Activated naive CD4-positive, alpha-beta T cell treated with anti-CD3 and anti-CD28 coated beads, Interleukin-2, amount 10 ng/mL, durations not matched to agents 7 days and 5 days (primary cell): ENCODE measurements around the gene FN3K.
A peak's percentile ranks its signal among the peaks of the same experiment; 100 is the strongest.
"Not testable (repeated sequence)": the region's sequence is repeated elsewhere in the genome, so short reads cannot be mapped to it uniquely, and the experiment has no call there.

Source experiments
- CTCF ChIA-PET: fragments of 350-600 bp; sonication (Branson Sonifier 250); formaldehyde crosslinking; loops from one replicate; lab custom pipeline; 2021; ENCODE audit warnings: antibody characterized with exemption; lab: Charles Lee
- DNase-seq: peaks from one replicate; pipeline ENCODE4 v3.0.0-alpha.2; 2020
- H3K27ac Mint-ChIP-seq: one replicate; pipeline ENCODE4 v1.8.0; 2021; ENCODE audit warnings: mild to moderate bottlenecking, moderate library complexity, mixed read lengths
- H3K27me3 Mint-ChIP-seq: one replicate; pipeline ENCODE4 v1.8.0; 2021; ENCODE audit warnings: mild to moderate bottlenecking, mixed read lengths
- H3K36me3 Mint-ChIP-seq: one replicate; pipeline ENCODE4 v1.8.0; 2021; ENCODE audit warnings: mixed read lengths
- H3K4me1 Mint-ChIP-seq: one replicate; pipeline ENCODE4 v1.8.0; 2021; ENCODE audit warnings: mixed read lengths
- H3K4me3 Mint-ChIP-seq: one replicate; pipeline ENCODE4 v1.8.0; 2021; ENCODE audit warnings: mild to moderate bottlenecking, moderate library complexity, mixed read lengths
- H3K9me3 Mint-ChIP-seq: one replicate; pipeline ENCODE4 v1.8.0; 2021; ENCODE audit warnings: mixed read lengths

FN3K gene

DNA sequence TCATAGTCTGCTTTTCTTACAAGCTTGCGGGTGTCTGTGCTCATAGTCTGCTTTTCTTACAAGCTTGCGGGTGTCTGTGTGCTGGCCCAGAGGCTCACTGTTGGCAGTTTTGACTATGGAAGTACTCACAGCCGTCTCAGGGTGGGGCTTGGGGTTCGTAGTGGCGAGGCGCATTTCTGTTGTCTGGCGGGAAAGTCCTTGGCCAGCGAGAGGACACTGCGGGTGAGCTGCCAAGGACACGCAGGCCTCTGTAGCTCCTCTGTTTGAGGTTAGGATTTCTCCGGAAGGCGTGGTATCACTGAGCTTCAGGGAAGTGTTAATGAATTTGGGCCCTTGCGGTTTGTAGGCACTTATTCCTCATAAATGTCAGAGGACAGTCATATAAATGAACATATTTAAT, 30.0 kb downstream of the FN3K start:
- no peak overlapping the region for H3K27ac Mint-ChIP-seq
- no peaks in the 10 kb centered on the region for H3K27me3 Mint-ChIP-seq
- CTCF ChIA-PET: interaction anchor here (1.3 to 1.6 kb wide), 2 partner anchors 15 to 97 kb away, joined by 5 to 9 read pairs; no protein-coding TSS in a partner anchor
- H3K4me1 Mint-ChIP-seq: peaks cover 16% of the 10 kb centered on the region
- H3K9me3 Mint-ChIP-seq: no peaks in the 10 kb centered on the region
- peaks cover 42% of the 10 kb centered on the region for H3K36me3 Mint-ChIP-seq
- H3K4me3 Mint-ChIP-seq: no peak overlapping the region
- DNase-seq: no peak

DNA sequence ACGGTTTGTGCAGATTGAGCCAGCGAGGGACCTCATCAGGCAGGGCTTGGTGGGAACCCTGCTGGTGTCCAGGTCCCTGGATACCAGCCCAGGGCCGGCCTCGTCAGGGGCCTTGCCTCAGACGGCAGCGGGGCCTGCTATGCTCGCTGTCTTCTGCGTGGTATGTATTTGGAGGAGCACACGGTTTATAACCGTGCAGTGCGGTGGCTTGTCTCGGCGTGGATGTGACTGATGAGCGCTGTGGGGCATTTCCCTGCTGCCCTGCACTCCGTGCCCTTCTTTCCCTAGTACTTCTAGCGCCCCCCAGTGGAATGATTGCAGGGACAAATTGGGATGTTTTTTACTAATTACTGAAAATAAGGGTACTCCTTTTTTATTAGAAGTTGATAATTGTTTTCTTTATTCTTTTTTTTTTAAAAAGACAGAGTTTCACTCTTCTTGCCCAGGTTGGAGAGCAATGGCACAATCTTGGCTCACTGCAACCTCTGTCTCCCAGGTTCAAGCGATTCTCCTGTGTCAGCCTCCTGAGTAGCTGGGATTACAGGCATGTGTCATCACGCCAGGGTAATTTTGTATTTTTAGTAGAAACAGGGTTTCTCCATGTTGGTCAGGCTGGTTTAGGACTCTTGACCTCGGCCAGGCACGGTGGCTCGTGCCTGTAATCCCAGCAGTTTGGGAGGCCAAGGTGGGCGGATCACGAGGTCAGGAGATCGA, 31.8 kb downstream of the FN3K start:
- peak; percentile 67 for DNase-seq
- Mint-ChIP-seq H3K27me3 (no peaks in the 10 kb centered on the region), H3K36me3 (peaks cover 45% of the 10 kb centered on the region), H3K27ac (no peak overlapping the region), H3K4me1 (peaks cover 20% of the 10 kb centered on the region), H3K9me3 (no peaks in the 10 kb centered on the region), H3K4me3 (no peak overlapping the region)
- CTCF ChIA-PET: interaction anchor here (0.8 to 1.6 kb wide), 3 partner anchors 97 to 99 kb away, joined by 3 to 9 read pairs (median 5); no protein-coding TSS in a partner anchor

DNA sequence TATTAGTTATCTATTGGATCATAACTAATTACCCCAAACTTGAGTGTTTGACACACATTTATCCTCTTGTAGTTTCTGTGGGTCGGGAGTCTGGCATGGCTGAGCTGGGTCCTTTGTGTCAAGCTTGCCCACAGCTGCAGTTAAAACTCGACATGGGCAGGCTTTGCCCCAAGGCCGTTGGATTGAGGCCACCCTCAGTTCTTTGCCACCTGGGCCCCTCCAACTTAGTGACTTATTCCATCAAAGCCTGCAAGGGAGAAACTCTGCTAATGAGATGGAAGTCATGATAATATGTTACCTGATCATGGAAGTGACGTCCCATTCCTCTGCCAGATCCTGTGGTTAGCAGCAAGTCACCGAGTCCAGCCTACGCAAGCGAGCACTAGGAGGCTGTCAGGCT, 33.6 kb downstream of the FN3K start:
- CTCF ChIA-PET: no interaction called here
- H3K36me3 Mint-ChIP-seq: peaks cover 44% of the 10 kb centered on the region

DNA sequence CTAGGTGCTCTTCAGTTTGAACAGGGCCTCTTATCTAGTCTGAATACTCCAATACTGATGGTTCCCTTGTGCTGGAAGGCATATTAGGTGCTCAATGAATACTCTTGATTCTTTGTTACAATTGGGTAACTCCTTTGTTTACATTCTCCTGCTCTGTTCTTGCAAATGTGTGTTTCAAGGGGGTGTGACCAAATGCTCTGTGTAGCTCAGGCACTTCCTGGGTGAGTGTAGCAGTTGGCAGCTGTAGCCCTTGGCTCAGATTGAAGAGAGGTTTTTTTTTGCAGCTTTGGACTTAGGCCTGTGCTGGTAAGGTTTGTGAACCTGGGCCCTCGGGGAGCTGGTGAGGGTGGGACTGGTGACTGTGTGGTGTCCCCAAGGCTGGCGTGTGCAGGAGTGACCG, 36.6 kb downstream of the FN3K start:
- Mint-ChIP-seq H3K36me3 (peaks cover 40% of the 10 kb centered on the region), H3K27ac (no peak overlapping the region), H3K9me3 (no peaks in the 10 kb centered on the region), H3K27me3 (no peaks in the 10 kb centered on the region), H3K4me3 (no peak overlapping the region), H3K4me1 (peaks cover 27% of the 10 kb centered on the region)
- CTCF ChIA-PET: interaction anchor here (1.2 kb wide), 1 partner anchor 104 kb away, joined by 4 read pairs; no protein-coding TSS in a partner anchor
- no peak for DNase-seq

More for the DNA sequence above, 33.6 kb downstream of the FN3K start:
- Mint-ChIP-seq H3K27me3 (no peaks in the 10 kb centered on the region), H3K27ac (no peak overlapping the region), H3K9me3 (no peaks in the 10 kb centered on the region), H3K4me1 (peaks cover 24% of the 10 kb centered on the region), H3K4me3 (no peak overlapping the region)
- DNase-seq: no peak

DNA sequence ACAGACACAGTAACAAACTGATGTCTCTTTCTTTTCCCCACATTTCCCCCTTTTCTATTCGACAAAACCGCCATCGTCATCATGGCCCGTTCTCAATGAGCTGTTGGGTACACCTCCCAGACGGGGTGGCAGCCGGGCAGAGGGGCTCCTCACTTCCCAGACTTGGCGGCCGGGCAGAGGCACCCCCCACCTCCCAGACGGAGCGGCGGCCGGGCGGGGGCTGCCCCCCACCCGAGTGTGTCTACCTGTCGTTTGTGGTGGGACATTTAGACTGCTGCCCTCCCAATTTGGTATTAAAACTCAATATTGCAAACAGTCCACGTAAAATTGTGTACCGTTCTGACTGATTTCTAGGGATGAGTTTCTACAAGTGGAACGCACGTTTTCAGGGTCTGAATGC, 39.0 kb downstream of the FN3K start:
- H3K4me3 Mint-ChIP-seq, H3K27me3 Mint-ChIP-seq, DNase-seq, H3K9me3 Mint-ChIP-seq, H3K27ac Mint-ChIP-seq: not testable (repeated sequence)
- CTCF ChIA-PET: interaction anchor here (1.0 to 1.3 kb wide), 2 partner anchors 105 to 141 kb away, joined by 4 to 5 read pairs; no protein-coding TSS in a partner anchor
- Mint-ChIP-seq H3K36me3 (peaks cover 31% of the 10 kb centered on the region), H3K4me1 (peaks cover 26% of the 10 kb centered on the region)

DNA sequence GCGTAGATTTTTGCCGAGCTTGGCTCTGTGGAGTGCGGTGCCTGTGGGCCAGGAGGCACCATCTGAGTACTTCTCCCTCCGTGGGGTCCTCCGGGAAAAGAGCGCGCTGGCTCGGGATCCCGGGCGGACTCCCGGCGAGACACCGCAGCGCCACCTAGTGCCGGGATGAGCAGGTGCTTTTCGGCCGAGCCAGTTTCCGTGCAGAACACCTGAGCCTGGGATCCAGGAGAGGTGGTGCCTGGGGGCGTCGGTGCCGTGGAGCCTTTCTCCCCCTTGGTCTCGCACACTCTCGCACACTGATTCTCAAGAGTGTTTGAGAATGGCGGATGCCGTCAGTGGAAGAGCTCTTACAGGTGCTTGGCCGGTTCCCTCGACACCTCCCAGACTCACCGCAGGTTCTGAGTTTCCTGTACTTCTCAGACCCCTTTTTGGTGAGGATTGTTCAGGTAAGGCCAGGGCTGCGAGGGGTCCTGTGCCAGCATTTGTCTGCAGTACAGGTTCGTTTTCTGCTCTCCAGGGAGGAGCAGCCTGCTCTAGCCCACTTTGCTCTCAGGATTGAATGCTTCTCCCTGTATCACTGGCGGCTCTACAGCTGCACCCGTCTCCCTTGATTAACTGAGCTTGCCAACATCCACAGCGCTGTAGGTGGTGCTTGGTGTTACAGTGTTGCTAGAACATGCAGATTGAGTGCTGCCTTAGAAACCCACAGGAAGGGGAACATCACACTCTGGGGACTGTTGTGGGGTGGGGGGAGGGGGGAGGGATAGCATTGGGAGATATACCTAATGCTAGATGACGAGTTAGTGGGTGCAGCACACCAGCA, 39.8 kb downstream of the FN3K start:
- H3K36me3 Mint-ChIP-seq: peaks cover 26% of the 10 kb centered on the region
- H3K27me3 Mint-ChIP-seq: no peaks in the 10 kb centered on the region
- peak overlapping the region; percentile 29 for H3K27ac Mint-ChIP-seq
- H3K4me1 Mint-ChIP-seq: peaks cover 26% of the 10 kb centered on the region
- H3K9me3 Mint-ChIP-seq: no peaks in the 10 kb centered on the region
- H3K4me3 Mint-ChIP-seq: no peak overlapping the region
- peak; percentile 55 for DNase-seq
- CTCF ChIA-PET: interaction anchor here (0.7 to 1.3 kb wide), 3 partner anchors 106 to 140 kb away, joined by 3 to 5 read pairs (median 4); no protein-coding TSS in a partner anchor

DNA sequence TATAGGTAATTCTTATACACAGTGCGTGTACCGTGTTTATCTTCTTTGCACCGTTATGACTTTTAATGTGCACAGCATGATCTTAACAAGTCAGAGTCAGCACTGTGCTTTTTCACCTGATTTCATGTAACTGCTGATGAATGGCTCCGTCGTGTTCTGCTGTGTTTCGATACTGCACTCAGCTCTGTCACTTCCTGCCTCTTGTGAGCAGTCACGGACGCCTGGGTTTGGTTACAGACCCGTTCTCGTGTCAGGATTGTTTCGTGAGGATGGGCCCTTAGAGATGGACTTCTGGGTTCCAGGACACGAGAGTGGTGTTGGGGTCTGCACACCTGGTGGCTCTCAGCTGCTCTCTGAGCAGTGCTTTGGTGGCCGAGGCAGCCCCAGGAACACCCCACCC, 41.0 kb downstream of the FN3K start:
- peaks cover 26% of the 10 kb centered on the region for H3K4me1 Mint-ChIP-seq
- no peak for DNase-seq
- H3K36me3 Mint-ChIP-seq: peaks cover 25% of the 10 kb centered on the region
- CTCF ChIA-PET: interaction anchor here (0.6 to 0.8 kb wide), 2 partner anchors 35 to 251 kb away, joined by 3 read pairs; no protein-coding TSS in a partner anchor
- H3K9me3 Mint-ChIP-seq: no peaks in the 10 kb centered on the region
- peak overlapping the region; percentile 58 for H3K27ac Mint-ChIP-seq
- no peak overlapping the region for H3K4me3 Mint-ChIP-seq
- H3K27me3 Mint-ChIP-seq: no peaks in the 10 kb centered on the region

DNA sequence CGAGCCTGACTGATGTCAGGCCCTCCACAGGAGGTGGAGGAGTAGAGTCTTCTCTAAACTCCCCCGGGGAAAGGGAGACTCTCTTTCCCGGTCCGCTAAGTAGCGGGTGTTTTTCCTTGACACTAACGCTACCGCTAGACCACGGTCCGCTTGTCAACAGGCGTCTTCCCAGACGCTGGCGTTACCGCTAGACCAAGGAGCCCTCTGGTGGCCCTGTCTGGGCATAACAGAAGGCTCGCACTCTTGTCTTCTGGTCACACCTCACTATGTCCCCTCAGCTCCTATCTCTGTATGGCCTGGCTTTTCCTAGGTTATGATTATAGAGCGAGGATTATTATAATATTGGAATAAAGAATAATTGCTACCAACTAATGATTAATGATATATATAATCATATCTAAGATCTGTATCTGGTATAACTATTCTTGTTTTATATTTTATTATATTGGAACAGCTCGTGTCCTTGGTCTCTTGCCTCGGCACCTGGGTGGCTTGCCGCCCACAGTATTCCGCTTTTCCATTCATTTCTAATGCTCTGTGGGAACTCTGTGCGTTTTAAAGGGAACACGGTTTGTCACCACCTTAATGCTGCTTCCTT, 42.5 kb downstream of the FN3K start:
- H3K4me3 Mint-ChIP-seq, DNase-seq, H3K27me3 Mint-ChIP-seq, H3K27ac Mint-ChIP-seq, H3K9me3 Mint-ChIP-seq: not testable (repeated sequence)
- peaks cover 28% of the 10 kb centered on the region for H3K4me1 Mint-ChIP-seq
- CTCF ChIA-PET: interaction anchor here (0.7 to 1.8 kb wide), 3 partner anchors 90 to 113 kb away, joined by 4 to 8 read pairs (median 4); no protein-coding TSS in a partner anchor
- peaks cover 17% of the 10 kb centered on the region for H3K36me3 Mint-ChIP-seq

DNA sequence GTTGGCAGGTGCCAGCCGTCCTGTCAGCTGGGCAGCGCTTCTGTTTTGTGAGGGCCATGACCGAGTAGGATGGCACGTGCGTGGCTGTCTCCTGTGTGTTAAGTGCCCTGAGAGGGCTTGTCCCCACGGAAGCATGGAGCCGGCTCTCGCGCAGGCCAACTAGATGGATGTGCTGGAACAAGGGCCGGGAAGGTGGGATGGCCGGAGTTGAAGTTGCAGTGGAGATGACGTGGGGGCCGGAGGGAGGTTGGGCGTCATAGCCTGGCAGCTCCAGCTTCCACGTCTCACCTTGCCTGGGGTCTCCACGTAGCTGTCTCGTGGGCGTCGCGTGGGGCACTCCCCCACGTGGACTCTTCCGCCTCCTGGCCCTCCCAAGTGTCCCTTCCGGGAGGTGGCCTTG, 44.1 kb downstream of the FN3K start:
- Mint-ChIP-seq H3K27ac (no peak overlapping the region), H3K27me3 (no peaks in the 10 kb centered on the region), H3K9me3 (no peaks in the 10 kb centered on the region), H3K4me3 (no peak overlapping the region), H3K36me3 (peaks cover 25% of the 10 kb centered on the region), H3K4me1 (peaks cover 34% of the 10 kb centered on the region)
- CTCF ChIA-PET: interaction anchor here (0.7 to 2.8 kb wide), 4 partner anchors 12 to 106 kb away, joined by 3 to 16 read pairs (median 4); no protein-coding TSS in a partner anchor
- no peak for DNase-seq

DNA sequence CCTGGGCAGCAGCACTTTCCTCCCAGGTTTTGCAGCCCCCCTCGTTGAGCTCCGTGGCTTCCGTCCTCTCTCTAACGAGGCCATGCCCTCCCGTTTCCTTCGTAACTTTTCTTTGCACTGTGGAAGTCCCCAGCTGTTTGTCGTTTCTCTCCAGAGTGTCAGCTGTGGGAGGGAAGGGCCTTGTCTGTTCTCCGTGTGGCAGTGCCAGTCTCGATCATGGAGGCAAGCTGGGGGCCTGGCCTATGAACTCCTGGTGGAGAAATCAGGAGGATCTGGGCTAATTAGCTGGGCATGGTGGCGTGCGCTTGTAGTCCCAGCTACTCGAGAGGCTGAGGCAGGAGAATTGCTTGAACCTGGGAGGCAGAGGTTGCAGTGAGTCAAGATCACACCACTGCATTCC, 44.8 kb downstream of the FN3K start:
- H3K4me1 Mint-ChIP-seq: peaks cover 27% of the 10 kb centered on the region
- H3K36me3 Mint-ChIP-seq: peaks cover 26% of the 10 kb centered on the region
- CTCF ChIA-PET: interaction anchor here (0.7 to 2.8 kb wide), 8 partner anchors 11 to 138 kb away, joined by 3 to 17 read pairs (median 4); no protein-coding TSS in a partner anchor
- no peaks in the 10 kb centered on the region for H3K27me3 Mint-ChIP-seq
- no peak overlapping the region for H3K4me3 Mint-ChIP-seq
- H3K27ac Mint-ChIP-seq: no peak overlapping the region
- H3K9me3 Mint-ChIP-seq: no peaks in the 10 kb centered on the region
- DNase-seq: no peak

DNA sequence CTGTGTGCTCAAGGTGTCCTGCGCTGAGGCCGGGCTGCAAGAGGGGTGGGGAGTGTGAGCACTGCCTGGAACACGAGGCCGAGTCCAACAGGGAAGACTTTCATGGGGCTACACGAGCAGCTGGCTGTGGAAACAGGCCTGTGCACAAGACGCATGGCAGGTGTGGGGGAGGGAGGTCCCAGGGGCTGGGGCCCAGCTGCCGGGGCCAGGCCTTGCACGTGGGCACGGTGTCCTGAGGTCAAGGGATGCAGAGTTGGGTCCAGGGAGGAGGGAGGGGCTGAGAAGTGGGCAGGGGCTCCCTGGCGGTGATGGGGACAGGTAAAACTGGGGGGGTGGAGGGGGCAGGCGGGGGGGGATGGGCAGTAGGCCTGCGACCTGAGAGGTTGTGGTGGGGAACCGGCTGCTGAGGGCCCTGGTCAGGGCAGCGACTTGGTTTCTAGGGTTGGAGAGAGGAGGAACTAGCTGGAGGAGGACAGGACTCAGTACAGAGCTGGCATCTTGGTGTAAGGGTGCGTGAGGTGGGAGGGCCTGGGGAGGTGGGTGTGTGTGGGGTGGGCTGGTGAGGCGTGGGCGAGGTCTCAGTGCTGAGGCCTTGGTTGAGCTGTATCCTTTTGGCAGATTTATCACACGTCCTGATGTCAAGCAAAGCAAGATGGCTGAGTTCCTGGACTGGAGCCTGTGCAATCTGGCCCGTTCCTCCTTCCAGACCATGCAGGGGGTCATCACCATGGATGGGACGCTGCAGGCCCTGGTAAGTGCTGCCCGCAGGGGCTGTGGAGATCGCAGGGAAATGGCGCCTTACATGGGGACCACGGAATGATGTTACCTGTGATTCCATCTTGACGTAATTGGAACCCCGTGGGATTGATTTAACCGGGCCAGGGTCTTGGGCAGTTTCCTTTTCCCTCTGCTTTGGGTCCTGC, 45.8 kb downstream of the FN3K start:
- H3K36me3 Mint-ChIP-seq: peaks cover 27% of the 10 kb centered on the region
- H3K9me3 Mint-ChIP-seq: no peaks in the 10 kb centered on the region
- DNase-seq: no peak
- H3K27ac Mint-ChIP-seq: no peak overlapping the region
- no peak overlapping the region for H3K4me3 Mint-ChIP-seq
- peaks cover 21% of the 10 kb centered on the region for H3K4me1 Mint-ChIP-seq
- no peaks in the 10 kb centered on the region for H3K27me3 Mint-ChIP-seq
- CTCF ChIA-PET: interaction anchor here (0.7 to 2.8 kb wide), 19 partner anchors 9 to 421 kb away, joined by 3 to 17 read pairs (median 4); no protein-coding TSS in a partner anchor

DNA sequence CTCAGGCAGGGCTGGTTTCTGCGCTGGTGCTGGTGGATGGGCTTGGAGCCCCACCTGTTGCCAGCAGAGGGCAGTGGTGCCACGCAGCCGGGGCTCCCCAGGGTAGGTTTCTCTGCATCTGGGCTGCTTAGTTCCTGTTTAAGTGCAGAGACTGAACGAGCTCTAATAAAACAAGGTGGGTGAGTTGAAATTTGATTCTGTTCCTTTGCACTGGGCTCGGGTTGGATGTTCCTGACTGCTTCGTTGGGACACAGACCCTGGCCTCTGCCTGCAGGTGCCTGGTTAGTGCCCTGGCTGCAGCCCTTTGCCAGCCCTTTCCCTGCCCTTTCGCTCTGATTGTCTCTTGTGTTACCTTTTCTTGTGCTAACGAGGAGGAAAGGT, 46.5 kb downstream of the FN3K start:
- H3K36me3 Mint-ChIP-seq: peaks cover 28% of the 10 kb centered on the region
- H3K4me1 Mint-ChIP-seq: peaks cover 17% of the 10 kb centered on the region
- no peak overlapping the region for H3K4me3 Mint-ChIP-seq
- DNase-seq: peak; percentile 91
- no peak overlapping the region for H3K27ac Mint-ChIP-seq
- no peaks in the 10 kb centered on the region for H3K27me3 Mint-ChIP-seq
- H3K9me3 Mint-ChIP-seq: no peaks in the 10 kb centered on the region
- CTCF ChIA-PET: interaction anchor here (0.6 to 2.8 kb wide), 17 partner anchors 9 to 422 kb away, joined by 3 to 17 read pairs (median 4); no protein-coding TSS in a partner anchor
